GM19397 (cell line): ENCODE measurements around the gene LPP.

Source experiments
- ATAC-seq: cut with Tn5 transposase; IDR thresholded peaks from one replicate; pipeline ENCODE4 v1.9.1; 2021; ENCODE audit warnings: mild to moderate bottlenecking, moderate library complexity; ENCODE audit not compliant: unreplicated experiment

LPP gene

GRCh38 chr3:188807006-188807405 lies 653.0 kb downstream of the LPP start:
- ATAC-seq = no peak

- ATAC-seq = no peak
These were observed 658.2 kb downstream of the LPP start for GRCh38 chr3:188812198-188812597.

DNA sequence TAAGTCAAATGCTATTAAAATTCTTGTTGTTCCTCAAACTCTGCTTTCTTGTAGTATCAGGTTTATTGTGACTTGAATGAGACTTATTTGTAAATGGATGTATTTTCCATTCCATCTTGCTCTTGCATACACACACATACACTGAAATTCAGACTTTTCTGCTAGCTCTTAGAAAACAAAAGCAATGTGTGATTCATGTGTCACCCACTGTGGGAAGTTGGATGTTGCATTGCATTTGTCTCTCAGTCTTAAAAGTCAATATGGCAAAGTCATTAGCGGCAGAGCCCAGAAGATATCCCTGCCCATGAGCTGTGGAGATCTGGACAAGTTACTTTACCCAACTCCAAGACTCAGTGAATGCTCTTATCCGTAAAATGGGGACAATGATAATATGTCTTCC lies 660.6 kb downstream of the LPP start:
- no peak for ATAC-seq

DNA sequence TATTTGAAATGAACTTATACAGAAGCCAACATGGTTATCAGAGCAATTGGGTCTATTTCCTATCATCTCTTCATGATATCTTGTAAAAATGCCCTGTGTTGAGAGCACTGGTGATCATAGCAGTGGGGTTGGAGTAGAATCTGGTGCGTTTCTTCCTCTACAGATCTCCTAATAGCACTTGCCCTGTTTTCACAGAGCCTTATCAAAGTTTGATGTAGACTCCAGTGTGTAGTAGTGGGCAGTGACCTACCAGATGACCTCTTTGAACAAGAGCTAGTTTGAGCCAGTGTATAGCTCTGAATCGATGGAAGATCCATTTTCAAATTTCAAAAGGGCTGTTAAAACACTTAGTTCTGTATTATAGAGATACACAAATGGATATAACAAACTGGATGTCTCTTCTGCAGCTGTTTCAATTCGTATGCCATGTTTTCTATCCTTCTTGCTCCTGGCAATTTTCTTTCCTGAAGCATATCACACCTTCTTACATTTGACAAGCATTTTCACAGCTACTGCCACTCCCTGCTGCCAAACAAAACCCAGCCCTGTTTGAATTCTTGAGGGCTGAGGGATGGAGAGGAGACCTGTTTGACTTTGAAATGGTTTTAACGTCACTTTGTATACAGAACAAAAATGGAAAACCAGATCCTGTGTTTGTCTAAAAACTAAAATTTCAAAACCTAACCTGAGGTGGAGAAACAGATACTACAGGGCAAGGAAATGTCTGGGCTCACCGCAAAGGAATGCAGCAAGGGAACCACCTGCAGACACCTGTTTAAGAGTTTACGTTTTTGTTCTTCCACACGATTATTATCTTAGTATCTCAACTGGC lies 663.4 kb downstream of the LPP start:
- no peak for ATAC-seq

GRCh38 chr3:188817935-188818269 lies 663.9 kb downstream of the LPP start:
- ATAC-seq = no peak

DNA sequence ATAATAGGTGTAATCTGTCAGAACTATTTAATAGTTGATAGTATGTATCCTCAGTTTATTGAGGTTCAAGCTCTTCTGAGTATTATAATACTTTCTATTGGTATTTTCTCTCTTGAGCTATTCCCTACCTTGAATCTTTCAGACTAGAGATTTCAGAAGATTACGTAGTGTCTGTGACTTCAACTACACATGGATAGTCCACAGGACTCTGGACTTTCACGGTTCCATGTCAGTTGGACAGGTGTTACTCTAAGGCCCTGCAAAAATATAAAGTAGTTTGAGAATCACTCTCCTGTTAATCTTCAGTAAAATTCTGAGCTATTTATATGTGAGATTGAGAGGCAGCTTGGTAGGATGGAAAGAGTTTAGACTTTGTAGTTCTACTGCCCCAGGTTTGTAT lies 664.3 kb downstream of the LPP start:
- ATAC-seq = no peak

DNA sequence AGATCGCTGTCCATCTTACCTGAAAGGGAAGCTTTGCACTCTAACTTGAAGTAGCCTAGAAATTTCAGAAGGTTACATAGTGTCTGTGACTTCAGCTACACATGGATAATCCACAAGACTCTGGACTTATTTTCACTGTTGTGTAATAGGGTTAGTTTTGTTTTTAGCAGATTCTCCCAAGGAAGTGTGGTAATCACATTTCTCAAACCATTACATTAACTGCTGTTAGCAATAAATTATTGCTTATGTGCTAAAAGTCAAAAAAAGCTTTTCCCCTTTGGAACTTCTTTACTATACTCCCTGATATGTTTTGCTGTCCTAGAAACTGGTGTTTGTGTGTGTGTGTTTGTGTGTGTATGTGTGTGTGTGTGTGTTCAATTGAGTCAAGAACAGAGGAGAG lies 666.0 kb downstream of the LPP start:
- no peak for ATAC-seq

GRCh38 chr3:188822004-188822403 lies 668.0 kb downstream of the LPP start:
- ATAC-seq = no peak

DNA sequence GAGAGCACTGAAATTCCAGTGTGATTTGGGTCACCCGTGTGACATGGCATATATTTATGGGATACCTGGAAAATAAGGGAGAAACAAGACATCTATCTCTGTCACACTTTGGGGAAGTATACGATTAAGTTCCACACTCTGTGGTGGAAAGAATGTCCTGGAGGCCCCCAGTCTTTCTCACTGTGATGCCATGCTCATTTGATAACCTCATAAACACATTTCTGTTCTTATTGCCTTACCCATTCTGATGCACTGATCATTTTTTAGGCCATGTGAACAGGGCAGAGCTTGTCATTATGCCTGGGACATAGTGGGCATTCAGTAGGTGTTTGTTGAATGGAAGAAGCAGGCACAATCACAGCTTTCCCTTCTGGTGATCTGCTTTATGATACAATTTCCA lies 668.5 kb downstream of the LPP start:
- no peak for ATAC-seq

DNA sequence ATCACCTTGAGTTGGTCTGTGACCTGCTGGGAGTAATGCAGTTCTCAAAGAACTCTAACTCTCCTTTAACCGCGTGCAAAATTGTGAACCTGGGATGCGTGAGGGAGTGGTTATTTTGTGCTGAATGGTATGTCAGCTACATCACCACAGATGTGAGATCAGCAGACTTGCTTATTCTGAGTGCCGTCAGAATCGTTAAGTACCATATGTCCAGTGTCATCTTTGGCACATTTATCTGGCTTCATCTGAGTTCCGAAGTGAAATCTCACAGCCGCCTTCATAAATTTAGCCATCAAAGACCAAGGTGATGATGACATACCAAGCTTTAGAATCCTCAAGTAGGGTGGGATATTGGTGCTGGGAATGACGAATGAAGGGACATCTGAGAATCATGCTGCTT lies 670.6 kb downstream of the LPP start:
- ATAC-seq = no peak

GRCh38 chr3:188825901-188826300 lies 671.9 kb downstream of the LPP start:
- ATAC-seq = no peak

- ATAC-seq = no peak
These were observed 672.6 kb downstream of the LPP start for GRCh38 chr3:188826574-188826973.

GRCh38 chr3:188827103-188827502 lies 673.1 kb downstream of the LPP start:
- no peak for ATAC-seq

- no peak for ATAC-seq
These were observed 673.6 kb downstream of the LPP start for GRCh38 chr3:188827576-188827975.

- ATAC-seq = no peak
These were observed 675.2 kb downstream of the LPP start for GRCh38 chr3:188829130-188829529.

- ATAC-seq = no peak
These were observed 675.6 kb downstream of the LPP start for GRCh38 chr3:188829576-188829975.

DNA sequence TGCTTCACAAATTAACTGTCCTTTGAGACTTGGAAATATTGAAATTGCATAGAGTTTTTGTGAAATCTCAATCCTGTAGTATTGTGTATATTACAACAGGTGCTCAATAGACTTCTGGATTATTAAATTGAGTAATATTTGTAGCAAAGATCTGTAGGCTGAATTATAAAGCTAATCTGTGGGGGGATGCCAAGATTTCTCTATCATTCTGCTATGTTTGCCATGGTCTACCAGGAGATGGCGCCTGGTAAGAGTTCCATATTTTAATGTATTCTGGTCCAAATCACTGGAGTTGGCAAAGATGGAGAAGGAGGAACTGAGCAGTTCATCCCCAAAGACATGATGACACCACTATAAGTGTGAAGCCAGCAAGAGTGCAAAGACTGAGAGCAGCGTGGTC lies 676.9 kb downstream of the LPP start:
- ATAC-seq = no peak

DNA sequence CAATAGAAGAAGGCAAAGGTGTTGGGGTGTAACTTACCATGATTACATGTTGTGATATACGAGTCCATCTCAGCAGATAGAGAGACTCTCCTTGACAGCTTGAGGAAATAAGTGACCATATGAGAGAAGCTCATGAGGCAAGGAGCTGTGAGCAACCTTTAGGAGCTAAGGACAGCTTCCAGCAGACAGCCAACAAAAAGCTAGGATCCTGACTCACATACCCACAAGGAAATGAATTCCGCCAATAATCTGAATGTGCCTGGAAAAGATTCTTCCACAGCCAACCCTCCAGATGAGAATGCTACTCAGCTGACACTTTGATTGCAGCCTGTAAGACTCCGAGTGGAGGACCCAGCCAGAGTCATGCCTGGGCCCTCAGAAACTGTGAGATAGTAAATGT lies 678.2 kb downstream of the LPP start:
- ATAC-seq = no peak

DNA sequence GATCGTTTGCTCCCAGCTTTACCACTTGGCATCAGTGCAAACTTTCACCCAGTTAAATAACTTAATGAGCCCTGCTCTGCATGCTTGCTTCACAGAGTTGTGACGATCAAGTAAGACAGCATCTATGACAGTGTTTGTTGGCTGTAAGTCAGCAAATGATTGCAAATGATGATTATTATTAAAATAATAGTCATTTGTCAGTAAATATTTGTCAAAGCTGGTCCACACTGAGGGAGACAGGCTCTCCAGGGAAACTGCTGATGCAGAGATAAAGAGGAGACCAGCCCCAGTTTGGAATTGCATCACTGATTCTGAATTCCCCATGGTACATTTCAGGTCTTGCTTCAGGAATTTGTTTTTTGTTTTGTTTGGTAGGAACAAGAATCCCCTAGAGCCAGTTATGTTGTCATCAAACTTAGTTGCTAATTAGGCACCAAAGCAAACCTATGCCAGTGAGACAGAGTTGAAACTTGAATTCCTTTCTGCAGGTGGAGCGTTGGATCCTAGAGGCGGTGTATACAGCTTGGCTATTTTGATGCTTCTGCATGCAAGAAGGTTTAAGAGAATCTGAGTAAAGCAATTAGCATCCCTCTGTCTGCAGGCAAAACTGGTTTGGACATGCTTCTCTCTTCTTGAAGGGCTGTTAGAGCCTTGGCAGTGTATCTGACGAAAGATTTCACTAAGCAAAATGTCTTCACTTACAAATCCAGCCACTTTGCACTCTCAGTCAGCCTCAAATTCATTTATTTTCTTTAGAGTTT lies 679.2 kb downstream of the LPP start:
- ATAC-seq = no peak

- ATAC-seq = no peak
These were observed 680.4 kb downstream of the LPP start for GRCh38 chr3:188834349-188834748.

DNA sequence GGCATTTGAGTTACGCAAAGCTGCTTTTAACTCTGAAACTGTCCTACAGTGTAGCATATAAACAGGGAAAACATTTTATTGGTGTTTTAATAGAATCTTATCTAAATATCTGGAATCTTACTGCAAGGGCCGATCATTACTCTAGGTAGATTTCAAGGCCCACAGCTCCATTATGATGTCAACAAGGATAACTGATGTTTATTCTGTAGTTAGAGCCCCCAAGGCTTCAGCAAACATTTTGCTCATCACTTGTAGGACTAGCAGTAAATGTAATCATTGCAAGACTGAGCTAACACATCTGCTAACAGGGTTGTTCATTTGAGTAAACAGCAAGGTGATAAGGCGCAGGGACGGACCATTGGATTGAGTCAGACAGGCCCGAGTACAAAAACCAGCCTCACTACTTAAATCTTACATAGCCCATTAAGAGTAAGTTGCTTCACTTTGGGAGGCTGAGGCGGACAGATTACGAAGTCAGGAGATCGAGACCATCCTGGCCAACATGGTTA lies 685.3 kb downstream of the LPP start:
- ATAC-seq = no peak

- no peak for ATAC-seq
These were observed 686.3 kb downstream of the LPP start for GRCh38 chr3:188840290-188840689.
